Adrenal gland (tissue), 12 donors: ENCODE measurements around the gene FNDC1. TPM values are rescaled to one million over a fixed set of nuclear protein-coding genes. Genes with fewer than 3 reads are reported as not detected.

Experiments used
- DNase-seq, 7 donors: peaks; one replicate each; pipeline ENCODE4 v3.0.0-alpha.2; 2019 to 2020
- H3K27ac ChIP-seq, 5 donors: fragments of 200-600 bp; sonication (generic) in 4 of 5; 1 replicate in 3 of 5; 2 replicates in 2 of 5; pipeline versions ENCODE4 v1.5.1 to v1.8.0; 2016 to 2020; ENCODE audit warnings: mild to moderate bottlenecking in 1 of 5
- H3K27me3 ChIP-seq: fragments of 200-600 bp; 2 replicates; pipeline ENCODE4 v1.8.0; 2021
- H3K36me3 ChIP-seq, 2 donors: fragments of 200-600 bp; replicated peaks in 1 of 2; 1 replicate in 1 of 2; 2 replicates in 1 of 2; pipeline versions ENCODE4 v1.5.1 to v1.8.0; 2018 to 2022
- H3K4me1 ChIP-seq, 2 donors: fragments of 200-600 bp; replicated peaks in 1 of 2; 1 replicate in 1 of 2; 2 replicates in 1 of 2; pipeline versions ENCODE4 v1.5.1 to v1.8.0; 2018 to 2021
- H3K4me3 ChIP-seq, 4 donors: fragments of 200-600 bp; sonication (generic) in 3 of 4; one replicate each; pipeline ENCODE4 v1.5.1; 2016 to 2018
- H3K9me3 ChIP-seq, 3 donors: fragments of 200-600 bp; sonication (generic) in 1 of 3; replicated peaks in 1 of 3; 1 replicate in 2 of 3; 2 replicates in 1 of 3; pipeline versions ENCODE4 v1.5.1 to v1.8.0; 2016 to 2021
- POLR2A ChIP-seq, 2 donors: fragments of 450-650 bp; IDR thresholded peaks; one replicate each; pipeline ENCODE4 v1.6.1; 2017; ENCODE audit warnings: antibody characterized with exemption in 2 of 2, mild to moderate bottlenecking in 2 of 2, moderate library complexity in 1 of 2
- WGBS, 4 donors: extraction: QIAGEN DNeasy Blood & Tissue Kit in 2 of 4; methylation state at CpG; one replicate each; pipeline versions ENCODE4 v1.1.5 to v1.1.7; 2013 to 2017; 5-methylcytosine and 5-hydroxymethylcytosine counted together
- intact Hi-C, 2 donors: fragments of 100-400 bp; cut with DNase I; formaldehyde crosslinking; loops; one replicate each; pipeline versions ENCODE4 v1.14.1 to v1.15.0; 2022 to 2023
- polyA plus RNA-seq, 3 donors: library from polyadenylated mRNA; stranded (reverse); fragments of 200-250 nt in 2 of 3; fragments of 350-450 nt in 1 of 3; fragmentation: Illumina TruSeq in 1 of 3; extraction: RNeasy Lipid Tissue Mini Kit (QIAGEN cat#74804) in 1 of 3; gene quantifications; one replicate each; pipeline ENCODE4 v1.2.3, GENCODE V29; 2013 to 2014
- total RNA-seq, 9 donors: library from RNA; depleted of rRNA in 4 of 9; stranded (reverse); fragments of >200 nt in 4 of 9; fragments of 120-200 nt in 1 of 9; fragmentation: NEBNext Ultra II Directional in 1 of 9; extraction: Animal tissue kit (Norgen Biotek cat#: 25700) in 1 of 9; gene quantifications; one replicate each; pipeline versions ENCODE4 v1.1.0 to v1.2.4, GENCODE V29; 2013 to 2023
- TF ChIP-seq, protein P1 (sequence below), 6 experiments: fragments of 450-650 bp in 4 of 6; fragments of 200-600 bp in 2 of 6; sonication (generic) in 1 of 6; IDR thresholded peaks; 1 replicate in 5 of 6; 2 replicates in 1 of 6; pipeline versions ENCODE4 v1.5.1 to v1.8.0; 2016 to 2021; ENCODE audit warnings: antibody characterized with exemption in 6 of 6, mild to moderate bottlenecking in 2 of 6, moderate library complexity in 1 of 6
- donor health status: healthy with polysubstance abuse.
- donor health status: Bipolar disorder and iron deficiency.
- donor health status: DM: yes; HTN: yes; CAD: no.
- donor health status: DM: no; HTN: no; CAD: no.
- donor health status: DM: no; HTN: no; CAD: no.
- donor health status: DM: yes; HTN: yes; CAD: no.

FNDC1 gene
- total and polyA plus RNA-seq, 12 donors = 0.10 to 2.6 (median 0.83) TPM

DNA sequence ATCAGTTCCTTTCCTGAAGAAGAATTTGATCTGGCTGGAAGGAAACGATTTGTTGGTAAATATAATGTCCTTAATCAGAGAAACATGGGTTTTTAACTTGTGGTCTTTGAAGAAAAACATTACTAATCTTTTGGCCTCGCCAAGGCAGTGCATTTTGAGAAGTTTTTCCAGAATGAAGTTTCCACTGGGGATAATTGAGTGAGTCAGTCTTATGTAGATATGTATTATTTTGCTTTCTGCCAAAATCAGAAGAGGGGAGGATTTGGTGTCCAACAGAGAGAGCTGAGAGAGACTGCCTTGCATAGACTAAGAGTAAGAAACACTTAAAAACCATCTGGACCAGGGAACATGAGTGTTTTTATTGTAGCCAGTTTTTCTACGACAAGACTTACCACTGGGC lies 79.9 kb downstream of the FNDC1 start:
- no peaks in the 10 kb centered on the region for H3K27me3 ChIP-seq
- no peaks in the 10 kb centered on the region for H3K36me3 ChIP-seq
- H3K4me3 ChIP-seq = no peak overlapping the region
- H3K27ac ChIP-seq = no peak overlapping the region
- H3K4me1 ChIP-seq = no peaks in the 10 kb centered on the region
- WGBS, 4 donors = 70 to 80% (median 75%) methylated on average over 3 of the region's 3 CpGs
- no peak for DNase-seq
- no peaks in the 10 kb centered on the region for H3K9me3 ChIP-seq
- TF ChIP-seq, protein P1, sequence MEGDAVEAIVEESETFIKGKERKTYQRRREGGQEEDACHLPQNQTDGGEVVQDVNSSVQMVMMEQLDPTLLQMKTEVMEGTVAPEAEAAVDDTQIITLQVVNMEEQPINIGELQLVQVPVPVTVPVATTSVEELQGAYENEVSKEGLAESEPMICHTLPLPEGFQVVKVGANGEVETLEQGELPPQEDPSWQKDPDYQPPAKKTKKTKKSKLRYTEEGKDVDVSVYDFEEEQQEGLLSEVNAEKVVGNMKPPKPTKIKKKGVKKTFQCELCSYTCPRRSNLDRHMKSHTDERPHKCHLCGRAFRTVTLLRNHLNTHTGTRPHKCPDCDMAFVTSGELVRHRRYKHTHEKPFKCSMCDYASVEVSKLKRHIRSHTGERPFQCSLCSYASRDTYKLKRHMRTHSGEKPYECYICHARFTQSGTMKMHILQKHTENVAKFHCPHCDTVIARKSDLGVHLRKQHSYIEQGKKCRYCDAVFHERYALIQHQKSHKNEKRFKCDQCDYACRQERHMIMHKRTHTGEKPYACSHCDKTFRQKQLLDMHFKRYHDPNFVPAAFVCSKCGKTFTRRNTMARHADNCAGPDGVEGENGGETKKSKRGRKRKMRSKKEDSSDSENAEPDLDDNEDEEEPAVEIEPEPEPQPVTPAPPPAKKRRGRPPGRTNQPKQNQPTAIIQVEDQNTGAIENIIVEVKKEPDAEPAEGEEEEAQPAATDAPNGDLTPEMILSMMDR (IDR thresholded peaks at IDR 0.05) = no peak
- no peak for TF ChIP-seq POLR2A (IDR thresholded peaks at IDR 0.05)
- intact Hi-C loops = no loop called here

DNA sequence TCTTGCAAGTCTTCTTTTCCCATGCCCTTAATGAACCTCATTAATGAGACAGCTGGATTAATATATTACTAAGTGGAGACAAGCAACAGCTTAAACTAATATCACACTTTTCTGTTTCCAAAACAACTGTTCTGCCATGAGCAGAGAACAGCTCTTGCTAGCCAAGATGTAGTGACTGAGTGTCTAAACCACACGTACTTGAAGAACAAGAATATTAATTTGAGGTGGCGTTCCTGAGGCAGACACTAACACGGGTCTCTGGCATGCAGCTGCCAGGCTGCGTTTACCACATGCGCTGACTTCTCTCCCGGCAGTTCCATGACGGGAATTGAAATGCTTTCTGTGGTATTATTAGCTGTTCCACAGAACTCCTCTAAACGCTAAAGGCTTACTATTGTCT lies 80.6 kb downstream of the FNDC1 start:
- no peaks in the 10 kb centered on the region for H3K4me1 ChIP-seq
- H3K36me3 ChIP-seq = no peaks in the 10 kb centered on the region
- TF ChIP-seq, protein P1 (IDR thresholded peaks at IDR 0.05) = no peak
- no peak for TF ChIP-seq POLR2A (IDR thresholded peaks at IDR 0.05)
- H3K9me3 ChIP-seq = no peaks in the 10 kb centered on the region
- no peak overlapping the region for H3K4me3 ChIP-seq
- H3K27ac ChIP-seq = no peak overlapping the region
- intact Hi-C loops = loop anchor here in 1 of 2 donors (10.0 kb wide), 1 partner anchor 405 kb away; no protein-coding TSS in a partner anchor
- no peaks in the 10 kb centered on the region for H3K27me3 ChIP-seq
- no peak for DNase-seq
- 60 to 65% (median 62%) methylated on average over 8 of the region's 8 CpGs for WGBS, 4 donors

DNA sequence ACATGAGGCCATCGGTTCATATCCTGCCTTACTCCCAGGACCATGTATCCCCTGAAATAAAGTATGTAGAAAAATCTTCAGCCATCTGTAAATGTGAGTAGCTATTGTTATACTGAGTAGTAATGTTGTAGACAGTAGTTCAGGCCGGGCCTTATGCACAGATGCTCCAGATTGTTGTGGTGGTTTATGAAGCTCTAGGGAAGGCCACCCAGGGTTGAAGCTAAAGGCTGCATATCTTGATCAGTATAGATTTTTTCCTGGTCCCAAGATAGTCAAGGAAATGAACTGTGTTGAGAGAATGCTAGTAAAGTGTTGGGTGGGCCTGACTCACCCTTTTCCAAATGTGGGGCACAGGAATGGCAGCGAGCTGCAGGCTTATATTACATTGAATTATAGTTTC lies 81.4 kb downstream of the FNDC1 start:
- H3K27ac ChIP-seq = no peak overlapping the region
- no peak overlapping the region for H3K4me3 ChIP-seq
- intact Hi-C loops = loop anchor here in 1 of 2 donors (10.0 kb wide), 1 partner anchor 404 kb away; no protein-coding TSS in a partner anchor
- no peaks in the 10 kb centered on the region for H3K27me3 ChIP-seq
- no peaks in the 10 kb centered on the region for H3K9me3 ChIP-seq
- no peak for TF ChIP-seq POLR2A (IDR thresholded peaks at IDR 0.05)
- TF ChIP-seq, protein P1 (IDR thresholded peaks at IDR 0.05) = no peak
- no peak for DNase-seq
- 93 to 96% (median 95%) methylated on average over 3 of the region's 3 CpGs for WGBS, 4 donors
- no peaks in the 10 kb centered on the region for H3K36me3 ChIP-seq
- H3K4me1 ChIP-seq = no peaks in the 10 kb centered on the region

DNA sequence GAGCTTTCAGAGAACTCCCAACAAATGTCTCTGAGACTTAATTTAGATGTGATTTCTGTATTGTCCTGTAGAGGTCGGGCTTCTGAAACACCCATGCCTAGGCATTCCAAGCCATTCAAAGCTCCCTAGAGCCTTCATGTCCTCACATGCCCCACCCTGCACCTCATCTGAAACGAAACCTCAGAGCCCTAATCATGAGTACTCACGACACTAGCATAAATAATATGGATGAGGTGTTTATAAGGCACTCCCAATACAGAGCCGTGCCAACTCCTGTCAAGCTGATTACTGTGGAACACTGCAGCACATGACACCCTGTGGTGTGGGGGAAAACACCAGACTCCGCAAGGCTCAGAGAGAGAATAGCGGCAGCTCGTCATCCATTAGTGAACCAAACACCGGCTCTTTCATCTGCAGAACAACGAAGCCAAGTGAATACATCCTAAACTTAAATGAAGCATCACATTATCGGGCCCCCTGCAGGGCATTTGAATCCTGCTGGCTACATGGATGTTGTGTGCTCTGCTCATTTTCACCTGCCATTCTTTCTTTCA lies 83.8 kb downstream of the FNDC1 start:
- TF ChIP-seq POLR2A (IDR thresholded peaks at IDR 0.05) = no peak
- TF ChIP-seq, protein P1 (IDR thresholded peaks at IDR 0.05) = peak; percentile 40 to 62 (median 46)
- intact Hi-C loops = loop anchor here in 1 of 2 donors (10.0 kb wide), 1 partner anchor 402 kb away; no protein-coding TSS in a partner anchor
- Histone ChIP-seq H3K9me3 (no peaks in the 10 kb centered on the region), H3K27ac (no peak overlapping the region), H3K4me1 (no peaks in the 10 kb centered on the region), H3K27me3 (no peaks in the 10 kb centered on the region), H3K36me3 (no peaks in the 10 kb centered on the region), H3K4me3 (no peak overlapping the region)
- 56 to 65% (median 59%) methylated on average over 9 to 10 of the region's 10 CpGs for WGBS, 4 donors
- DNase-seq = peak in 4 of 7 donors; percentile 24 to 56 (median 33)
